GM12878 (cell line): ENCODE data around the gene CADM2. TPM values are rescaled to one million over a fixed set of nuclear protein-coding genes. Genes with fewer than 3 reads are reported as not detected.

Experiments
- ATAC-seq: fragments of 200-7000 bp; cut with Tn5 transposase; 3 replicates; pipeline ENCODE4 v1.9.1; 2020; ENCODE audit warnings: mild to moderate bottlenecking, moderate library complexity
- BruUV-seq: library from RNA; stranded (reverse); fragments of 400-500 nt; replicated peaks from 2 replicates; lab custom pipeline; 2021; lab: Mats Ljungman, UMichigan
- CTCF ChIA-PET: fragments of 300-600 bp; sonication (Branson Sonifier 250); formaldehyde crosslinking; extraction: SDS; loops from one replicate; lab custom pipeline; 2021; ENCODE audit warnings: inconsistent platforms; lab: Yijun Ruan, JAX
- POLR2A ChIA-PET: fragments of 350-600 bp; formaldehyde crosslinking; extraction: SDS; loops from one replicate; lab custom pipeline; 2021; ENCODE audit warnings: inconsistent platforms; lab: Charles Lee
- RAD21 ChIA-PET: fragments of 300-600 bp; sonication (Branson Sonifier 250); formaldehyde crosslinking; loops from one replicate; lab custom pipeline; 2023; ENCODE audit warnings: antibody characterized with exemption; ENCODE audit not compliant: unreplicated experiment; lab: Charles Lee
- SMC1A ChIA-PET: fragments of 300-600 bp; sonication (Branson Sonifier 250); formaldehyde crosslinking; loops from one replicate; lab custom pipeline; 2023; ENCODE audit not compliant: unreplicated experiment, uncharacterized antibody; lab: Charles Lee
- DNase-seq: peaks from one replicate; pipeline ENCODE4 v3.0.0-alpha.2; 2011; ENCODE audit warnings: low read depth, low spot score
- FAIRE-seq: peaks from 3 replicates; lab custom pipeline; 2011; peaks lifted over from hg19 to GRCh38; lab: Jason Lieb, UNC
- H2AFZ ChIP-seq: 2 replicates; pipeline ENCODE4 v1.6.0; 2011; ENCODE audit warnings: low read depth, low read length, control low read depth; ENCODE audit not compliant: control insufficient read depth
- H3K27ac ChIP-seq: 2 replicates; pipeline ENCODE4 v1.5.1; 2011; ENCODE audit warnings: control low read depth; ENCODE audit not compliant: control insufficient read depth, insufficient read depth
- H3K27me3 ChIP-seq, 2 experiments: replicated peaks in 1 of 2; 2 replicates each; pipeline versions ENCODE4 v1.6.0 to v1.6.1; 2011; ENCODE audit warnings: low read length in 1 of 2; ENCODE audit not compliant: control insufficient read depth in 2 of 2, insufficient read depth in 2 of 2
- H3K36me3 ChIP-seq, 2 experiments: 2 replicates each; pipeline ENCODE4 v1.5.1; 2011; ENCODE audit warnings: low read length in 1 of 2; ENCODE audit not compliant: control insufficient read depth in 2 of 2, insufficient read depth in 2 of 2
- H3K4me1 ChIP-seq: 2 replicates; pipeline ENCODE4 v1.6.1; 2011; ENCODE audit warnings: mild to moderate bottlenecking, low read length, moderate library complexity, mixed read lengths; ENCODE audit not compliant: control insufficient read depth, insufficient read depth
- H3K4me2 ChIP-seq: 2 replicates; pipeline ENCODE4 v1.6.0; 2011; ENCODE audit warnings: control low read depth; ENCODE audit not compliant: control insufficient read depth, insufficient read depth
- H3K4me3 ChIP-seq: fragments of 200-600 bp; sonication (generic); 2 replicates; pipeline ENCODE4 v1.5.1; 2016
- H3K79me2 ChIP-seq: 2 replicates; pipeline ENCODE4 v1.6.0; 2011; ENCODE audit warnings: low read length; ENCODE audit not compliant: control insufficient read depth, insufficient read depth
- H3K9ac ChIP-seq: 2 replicates; pipeline ENCODE4 v1.8.0; 2011; ENCODE audit warnings: low read length, control low read depth, mixed read lengths; ENCODE audit not compliant: control insufficient read depth, insufficient read depth
- H3K9me3 ChIP-seq: replicated peaks from 3 replicates; pipeline ENCODE4 v1.5.1; 2011; ENCODE audit warnings: mild to moderate bottlenecking, low read length; ENCODE audit not compliant: control insufficient read depth, insufficient read depth
- H4K20me1 ChIP-seq: 2 replicates; pipeline ENCODE4 v1.6.0; 2011; ENCODE audit not compliant: control insufficient read depth, insufficient read depth
- CBFB ChIP-seq: IDR thresholded peaks from 2 replicates; pipeline ENCODE4 v1.6.1; 2016; ENCODE audit warnings: antibody characterized with exemption, low read depth
- CBX3 ChIP-seq: fragments of 200-600 bp; sonication (generic); IDR thresholded peaks from 2 replicates; pipeline ENCODE4 v1.6.1; 2016; ENCODE audit warnings: low read depth, borderline replicate concordance
- CHD2 ChIP-seq: IDR thresholded peaks from 2 replicates; pipeline ENCODE4 v1.6.1; 2011; ENCODE audit warnings: low read depth, low read length, improper control_type of control experiment, borderline replicate concordance
- EGR1 ChIP-seq, 2 experiments: IDR thresholded peaks; 1 replicate in 1 of 2; 2 replicates in 1 of 2; pipeline ENCODE4 v1.6.1; 2011 to 2012; ENCODE audit warnings: low read depth in 2 of 2, low read length in 2 of 2, borderline replicate concordance in 1 of 2, mild to moderate bottlenecking in 1 of 2, moderate library complexity in 1 of 2
- ELK1 ChIP-seq: IDR thresholded peaks from 2 replicates; pipeline ENCODE4 v1.6.1; 2012; ENCODE audit warnings: low read depth, low read length, improper control_type of control experiment
- EZH2 ChIP-seq: IDR thresholded peaks from 2 replicates; pipeline ENCODE4 v1.6.1; 2012; ENCODE audit warnings: low read depth, mild to moderate bottlenecking, control low read depth, inconsistent platforms, low read length, borderline replicate concordance; ENCODE audit not compliant: control insufficient read depth
- HCFC1 ChIP-seq: fragments of 150-350 bp; IDR thresholded peaks from 2 replicates; pipeline ENCODE4 v1.6.1; 2014; ENCODE audit warnings: low read length
- JUND ChIP-seq: IDR thresholded peaks from 2 replicates; pipeline ENCODE4 v1.6.1; 2012; ENCODE audit warnings: low read depth, mild to moderate bottlenecking, low read length, improper control_type of control experiment, moderate library complexity
- MEF2B ChIP-seq: fragments of 450-650 bp; IDR thresholded peaks from 2 replicates; pipeline ENCODE4 v1.6.1; 2018; ENCODE audit warnings: mild to moderate bottlenecking, moderate library complexity; ENCODE audit not compliant: partially characterized antibody, poor library complexity, severe bottlenecking
- MTA2 ChIP-seq: fragments of 450-650 bp; IDR thresholded peaks from 2 replicates; pipeline ENCODE4 v1.6.1; 2016; ENCODE audit warnings: low read depth, mild to moderate bottlenecking, moderate library complexity
- RAD21 ChIP-seq: IDR thresholded peaks from 2 replicates; pipeline ENCODE4 v1.6.1; 2011; ENCODE audit warnings: mild to moderate bottlenecking, low read depth, low read length, moderate library complexity; ENCODE audit not compliant: insufficient read depth
- RBBP5 ChIP-seq: fragments of 200-600 bp; sonication (generic); conservative IDR thresholded peaks from 2 replicates; pipeline ENCODE4 v1.6.1; 2016
- SMC3 ChIP-seq: IDR thresholded peaks from 2 replicates; pipeline ENCODE4 v1.6.1; 2011; ENCODE audit warnings: low read length, improper control_type of control experiment, borderline replicate concordance
- SUPT20H ChIP-seq: IDR thresholded peaks from 2 replicates; pipeline ENCODE4 v1.6.1; 2011; ENCODE audit warnings: low read depth, mild to moderate bottlenecking, low read length, moderate library complexity, borderline replicate concordance; ENCODE audit not compliant: control insufficient read depth
- SUZ12 ChIP-seq: fragments of 200-600 bp; sonication (generic); IDR thresholded peaks from one replicate; pipeline ENCODE4 v1.6.1; 2018; ENCODE audit warnings: antibody characterized with exemption, mild to moderate bottlenecking; ENCODE audit not compliant: unreplicated experiment
- TCF3 ChIP-seq: IDR thresholded peaks from 2 replicates; pipeline ENCODE4 v1.6.1; 2012; ENCODE audit warnings: low read depth, mild to moderate bottlenecking, low read length, borderline replicate concordance; ENCODE audit not compliant: insufficient read depth
- YBX1 ChIP-seq: fragments of 450-650 bp; IDR thresholded peaks from 2 replicates; pipeline ENCODE4 v1.6.1; 2016; ENCODE audit warnings: antibody characterized with exemption
- WGBS: methylation state at CpG from one replicate; pipeline ENCODE4 v1.1.6; 2016; ENCODE audit warnings: low lambda C conversion rate; ENCODE audit not compliant: insufficient replicate concordance, insufficient coverage; ENCODE audit errors: missing lambda C conversion rate; 5-methylcytosine and 5-hydroxymethylcytosine counted together
- in situ Hi-C: fragments of 300-500 bp; cut with MboI; formaldehyde crosslinking; loops from 9 replicates; pipeline ENCODE4 v1.14.3; 2018; ENCODE audit warnings: mixed read lengths
- intact Hi-C: fragments of 100-400 bp; cut with micrococcal nuclease; formaldehyde crosslinking; loops from one replicate; pipeline ENCODE4 v1.14.2; 2022; ENCODE audit not compliant: unreplicated experiment
- polyA plus RNA-seq, 11 experiments: library from polyadenylated mRNA; depleted of rRNA in 4 of 11; unstranded in 6 of 11; stranded (reverse) in 5 of 11; fragments of >200 nt; fragmentation: Nextera tagmentation in 4 of 11; fragmentation: Illumina TruSeq in 1 of 11; extraction: Ambion mirVana in 4 of 11; extraction: Trizol in 1 of 11; gene quantifications; 1 replicate in 1 of 11; 2 replicates in 10 of 11; pipeline versions ENCODE4 v1.2.1 to v1.2.3, GENCODE V29; 2011 to 2016; ENCODE audit warnings: inconsistent platforms in 2 of 11, missing spikeins in 2 of 11, low read depth in 1 of 11
- total RNA-seq, 4 experiments: library from RNA; depleted of rRNA in 3 of 4; stranded (reverse); fragments of >200 nt in 3 of 4; fragmentation: Illumina TruSeq in 1 of 4; extraction: Trizol in 1 of 4; gene quantifications; 2 replicates each; pipeline versions ENCODE4 v1.2.1 to v1.2.3, GENCODE V29; 2013 to 2021
- TF ChIP-seq, protein P1 (sequence below): fragments of 450-650 bp; IDR thresholded peaks from 2 replicates; pipeline ENCODE4 v1.6.1; 2018; ENCODE audit warnings: mild to moderate bottlenecking, low read depth, moderate library complexity; ENCODE audit not compliant: partially characterized antibody
- TF ChIP-seq, protein P2 (sequence below): IDR thresholded peaks from 2 replicates; pipeline ENCODE4 v1.6.1; 2012; ENCODE audit warnings: low read depth, low read length, improper control_type of control experiment

Gene CADM2
- total and polyA plus RNA-seq, 10 of the 15 experiments (the other 5 are each of a cell fraction or from before 2014, with no cell fraction given) = 0.13 TPM; not detected in 9

- TF ChIP-seq, protein P1, sequence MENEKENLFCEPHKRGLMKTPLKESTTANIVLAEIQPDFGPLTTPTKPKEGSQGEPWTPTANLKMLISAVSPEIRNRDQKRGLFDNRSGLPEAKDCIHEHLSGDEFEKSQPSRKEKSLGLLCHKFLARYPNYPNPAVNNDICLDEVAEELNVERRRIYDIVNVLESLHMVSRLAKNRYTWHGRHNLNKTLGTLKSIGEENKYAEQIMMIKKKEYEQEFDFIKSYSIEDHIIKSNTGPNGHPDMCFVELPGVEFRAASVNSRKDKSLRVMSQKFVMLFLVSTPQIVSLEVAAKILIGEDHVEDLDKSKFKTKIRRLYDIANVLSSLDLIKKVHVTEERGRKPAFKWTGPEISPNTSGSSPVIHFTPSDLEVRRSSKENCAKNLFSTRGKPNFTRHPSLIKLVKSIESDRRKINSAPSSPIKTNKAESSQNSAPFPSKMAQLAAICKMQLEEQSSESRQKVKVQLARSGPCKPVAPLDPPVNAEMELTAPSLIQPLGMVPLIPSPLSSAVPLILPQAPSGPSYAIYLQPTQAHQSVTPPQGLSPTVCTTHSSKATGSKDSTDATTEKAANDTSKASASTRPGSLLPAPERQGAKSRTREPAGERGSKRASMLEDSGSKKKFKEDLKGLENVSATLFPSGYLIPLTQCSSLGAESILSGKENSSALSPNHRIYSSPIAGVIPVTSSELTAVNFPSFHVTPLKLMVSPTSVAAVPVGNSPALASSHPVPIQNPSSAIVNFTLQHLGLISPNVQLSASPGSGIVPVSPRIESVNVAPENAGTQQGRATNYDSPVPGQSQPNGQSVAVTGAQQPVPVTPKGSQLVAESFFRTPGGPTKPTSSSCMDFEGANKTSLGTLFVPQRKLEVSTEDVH = no peak
- no peak for TF ChIP-seq EZH2
These were observed 779.1 kb downstream of the CADM2 start (continued) for GRCh38 chr3:85737846-85738245.

GRCh38 chr3:85740561-85740960 is 781.8 kb downstream of the CADM2 start:
- H2AFZ ChIP-seq = no peak overlapping the region
- ChIA-PET RAD21 (no interaction called here), SMC1A (no interaction called here), CTCF (no interaction called here), POLR2A (no interaction called here)
- FAIRE-seq (no peak), DNase-seq (no peak), ATAC-seq (no peak)
- intact Hi-C loops = no loop called here
- no TSS peak for BruUV-seq
- no peak overlapping the region for H3K4me3 ChIP-seq
- 8% methylated on average over 2 of the region's 2 CpGs for WGBS
- no peaks in the 10 kb centered on the region for H3K36me3 ChIP-seq
- H4K20me1 ChIP-seq = no peaks in the 10 kb centered on the region
- no peaks in the 10 kb centered on the region for H3K79me2 ChIP-seq
- no peaks in the 10 kb centered on the region for H3K4me1 ChIP-seq
- H3K27me3 ChIP-seq = no peaks in the 10 kb centered on the region
- no peaks in the 10 kb centered on the region for H3K9me3 ChIP-seq
- H3K27ac ChIP-seq = no peak overlapping the region
- H3K4me2 ChIP-seq = no peak overlapping the region
- H3K9ac ChIP-seq = no peak overlapping the region
- in situ Hi-C loops = no loop called here
- TF ChIP-seq SUPT20H (no peak), EGR1 (IDR thresholded peaks at IDR 0.05; ENCODE audit: borderline replicate concordance in 1 of 2, low read depth in 2 of 2, low read length in 2 of 2) (no peak), MEF2B (no peak), TCF3 (no peak), SUZ12 (no peak), RBBP5 (no peak), MTA2 (no peak), CBX3 (no peak), SMC3 (no peak), CBFB (no peak), YBX1 (no peak), RAD21 (no peak), ELK1 (no peak), JUND (no peak), CHD2 (no peak), HCFC1 (no peak)
- TF ChIP-seq, protein P2, sequence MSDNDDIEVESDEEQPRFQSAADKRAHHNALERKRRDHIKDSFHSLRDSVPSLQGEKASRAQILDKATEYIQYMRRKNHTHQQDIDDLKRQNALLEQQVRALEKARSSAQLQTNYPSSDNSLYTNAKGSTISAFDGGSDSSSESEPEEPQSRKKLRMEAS = no peak
